GM18502 (cell line): ENCODE data around the gene MTG2.
A peak's percentile ranks its signal among the peaks of the same experiment; 100 is the strongest.

ENCODE experiments used
- ATAC-seq: cut with Tn5 transposase; IDR thresholded peaks from one replicate; pipeline ENCODE4 v1.9.1; 2021; ENCODE audit warnings: mild to moderate bottlenecking; ENCODE audit not compliant: unreplicated experiment, poor library complexity

Gene MTG2

GRCh38 chr20:62228982-62229545, 46.2 kb downstream of the MTG2 start:
- ATAC-seq: no peak

- ATAC-seq: no peak
Measured at GRCh38 chr20:62229667-62230066, 46.8 kb downstream of the MTG2 start.

- no peak for ATAC-seq
Measured at GRCh38 chr20:62230276-62230675, 47.4 kb downstream of the MTG2 start.

- ATAC-seq: no peak
Measured at GRCh38 chr20:62230696-62231095, 47.9 kb downstream of the MTG2 start.

- ATAC-seq: no peak
Measured at GRCh38 chr20:62231292-62231691, 48.5 kb downstream of the MTG2 start.

GRCh38 chr20:62232194-62232593, 49.4 kb downstream of the MTG2 start:
- no peak for ATAC-seq

GRCh38 chr20:62232770-62233645, 50.2 kb downstream of the MTG2 start:
- no peak for ATAC-seq

- no peak for ATAC-seq
Measured at GRCh38 chr20:62233684-62234083, 50.9 kb downstream of the MTG2 start.

GRCh38 chr20:62234339-62234738, 51.5 kb downstream of the MTG2 start:
- ATAC-seq: no peak

GRCh38 chr20:62235001-62235776, 52.4 kb downstream of the MTG2 start:
- no peak for ATAC-seq

GRCh38 chr20:62235777-62236157, 52.9 kb downstream of the MTG2 start:
- no peak for ATAC-seq

- no peak for ATAC-seq
Measured at GRCh38 chr20:62236200-62236599, 53.4 kb downstream of the MTG2 start.

- no peak for ATAC-seq
Measured at GRCh38 chr20:62236766-62237513, 54.1 kb downstream of the MTG2 start.

- ATAC-seq: no peak
Measured at GRCh38 chr20:62237514-62237800, 54.6 kb downstream of the MTG2 start.

GRCh38 chr20:62237801-62238568, 55.2 kb downstream of the MTG2 start, which contains the start of gene OSBPL2:
Gene OSBPL2 (plus strand): TSS chr20:62238521. CDS start chr20:62256185, 17,664 bp downstream.
- peak; percentile 98 for ATAC-seq

GRCh38 chr20:62238569-62239277, 55.9 kb downstream of the MTG2 start:
- peak; percentile 4 for ATAC-seq

GRCh38 chr20:62239278-62239879, 56.6 kb downstream of the MTG2 start:
- no peak for ATAC-seq

GRCh38 chr20:62240020-62240685, 57.3 kb downstream of the MTG2 start:
- no peak for ATAC-seq
